ENCODE results near the gene RELT. TPM values are rescaled to one million over a fixed set of nuclear protein-coding genes. Genes with fewer than 3 reads are reported as not detected.
A peak's percentile ranks its signal among the peaks of the same experiment; 100 is the strongest.

RELT gene
- total RNA-seq, 2 experiments from 2014 or later, result 26.6 to 29.6 TPM

DNA sequence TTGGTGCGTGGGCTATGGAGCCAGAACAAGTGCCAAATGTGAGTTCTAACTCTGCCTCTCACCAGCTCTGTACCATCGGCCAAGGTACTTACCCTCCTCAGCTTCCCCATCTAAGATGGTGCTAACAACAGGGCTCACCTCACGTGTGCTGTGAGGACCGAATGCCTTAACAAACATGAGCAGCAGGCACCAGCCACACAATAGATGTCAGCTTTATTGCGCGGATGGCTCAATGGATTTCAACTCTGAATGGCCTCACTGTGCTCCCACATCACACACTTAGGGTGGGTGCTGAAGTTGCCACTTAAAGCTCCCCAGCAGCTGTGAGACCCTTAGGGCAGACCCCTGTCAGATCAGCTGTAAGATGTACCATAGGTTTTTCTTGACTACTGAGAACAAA, 24.1 kb downstream of the RELT start:
- POLR2A ChIA-PET, result interaction anchor here (0.9 kb wide), 1 partner anchor 248 kb away, joined by 3 read pairs; no protein-coding TSS in a partner anchor
- CTCF ChIA-PET, result interaction anchor here (0.6 to 9.9 kb wide), 7 partner anchors 13 to 260 kb away, joined by 3 to 133 read pairs (median 3); no protein-coding TSS in a partner anchor
- no peaks in the 10 kb centered on the region for H3K4me1 Mint-ChIP-seq (ENCODE audit: low read depth)
- H3K27me3 Mint-ChIP-seq, result no peaks in the 10 kb centered on the region
- intact Hi-C loops (cut with micrococcal nuclease), result no loop called here
- no peak overlapping the region for H3K27ac Mint-ChIP-seq
- DNase-seq, result no peak
- peaks cover 10% of the 10 kb centered on the region for H3K36me3 Mint-ChIP-seq (ENCODE audit: low read depth)
- ATAC-seq, result no peak
- no peak overlapping the region for H3K4me3 Mint-ChIP-seq
- TF ChIP-seq, protein P1, sequence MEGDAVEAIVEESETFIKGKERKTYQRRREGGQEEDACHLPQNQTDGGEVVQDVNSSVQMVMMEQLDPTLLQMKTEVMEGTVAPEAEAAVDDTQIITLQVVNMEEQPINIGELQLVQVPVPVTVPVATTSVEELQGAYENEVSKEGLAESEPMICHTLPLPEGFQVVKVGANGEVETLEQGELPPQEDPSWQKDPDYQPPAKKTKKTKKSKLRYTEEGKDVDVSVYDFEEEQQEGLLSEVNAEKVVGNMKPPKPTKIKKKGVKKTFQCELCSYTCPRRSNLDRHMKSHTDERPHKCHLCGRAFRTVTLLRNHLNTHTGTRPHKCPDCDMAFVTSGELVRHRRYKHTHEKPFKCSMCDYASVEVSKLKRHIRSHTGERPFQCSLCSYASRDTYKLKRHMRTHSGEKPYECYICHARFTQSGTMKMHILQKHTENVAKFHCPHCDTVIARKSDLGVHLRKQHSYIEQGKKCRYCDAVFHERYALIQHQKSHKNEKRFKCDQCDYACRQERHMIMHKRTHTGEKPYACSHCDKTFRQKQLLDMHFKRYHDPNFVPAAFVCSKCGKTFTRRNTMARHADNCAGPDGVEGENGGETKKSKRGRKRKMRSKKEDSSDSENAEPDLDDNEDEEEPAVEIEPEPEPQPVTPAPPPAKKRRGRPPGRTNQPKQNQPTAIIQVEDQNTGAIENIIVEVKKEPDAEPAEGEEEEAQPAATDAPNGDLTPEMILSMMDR (IDR thresholded peaks at IDR 0.05), result no peak
- H3K9me3 Mint-ChIP-seq, result no peaks in the 10 kb centered on the region

GRCh38 chr11:73401217-73401923, 25.2 kb downstream of the RELT start:
- Mint-ChIP-seq H3K4me1 (ENCODE audit: low read depth) (no peaks in the 10 kb centered on the region), H3K36me3 (ENCODE audit: low read depth) (peaks cover 9% of the 10 kb centered on the region), H3K27me3 (no peaks in the 10 kb centered on the region), H3K4me3 (no peak overlapping the region), H3K9me3 (no peaks in the 10 kb centered on the region), H3K27ac (no peak overlapping the region)
- TF ChIP-seq, protein P1 (IDR thresholded peaks at IDR 0.05), result no peak
- DNase-seq (no peak), ATAC-seq (no peak)
- intact Hi-C loops (cut with micrococcal nuclease), result no loop called here
- POLR2A ChIA-PET, result interaction anchor here (0.6 to 1.1 kb wide), 2 partner anchors 20 to 152 kb away, joined by 3 read pairs; no protein-coding TSS in a partner anchor
- CTCF ChIA-PET, result interaction anchor here (0.8 to 4.5 kb wide), 3 partner anchors 50 to 259 kb away, joined by 4 to 14 read pairs (median 5); no protein-coding TSS in a partner anchor

DNA sequence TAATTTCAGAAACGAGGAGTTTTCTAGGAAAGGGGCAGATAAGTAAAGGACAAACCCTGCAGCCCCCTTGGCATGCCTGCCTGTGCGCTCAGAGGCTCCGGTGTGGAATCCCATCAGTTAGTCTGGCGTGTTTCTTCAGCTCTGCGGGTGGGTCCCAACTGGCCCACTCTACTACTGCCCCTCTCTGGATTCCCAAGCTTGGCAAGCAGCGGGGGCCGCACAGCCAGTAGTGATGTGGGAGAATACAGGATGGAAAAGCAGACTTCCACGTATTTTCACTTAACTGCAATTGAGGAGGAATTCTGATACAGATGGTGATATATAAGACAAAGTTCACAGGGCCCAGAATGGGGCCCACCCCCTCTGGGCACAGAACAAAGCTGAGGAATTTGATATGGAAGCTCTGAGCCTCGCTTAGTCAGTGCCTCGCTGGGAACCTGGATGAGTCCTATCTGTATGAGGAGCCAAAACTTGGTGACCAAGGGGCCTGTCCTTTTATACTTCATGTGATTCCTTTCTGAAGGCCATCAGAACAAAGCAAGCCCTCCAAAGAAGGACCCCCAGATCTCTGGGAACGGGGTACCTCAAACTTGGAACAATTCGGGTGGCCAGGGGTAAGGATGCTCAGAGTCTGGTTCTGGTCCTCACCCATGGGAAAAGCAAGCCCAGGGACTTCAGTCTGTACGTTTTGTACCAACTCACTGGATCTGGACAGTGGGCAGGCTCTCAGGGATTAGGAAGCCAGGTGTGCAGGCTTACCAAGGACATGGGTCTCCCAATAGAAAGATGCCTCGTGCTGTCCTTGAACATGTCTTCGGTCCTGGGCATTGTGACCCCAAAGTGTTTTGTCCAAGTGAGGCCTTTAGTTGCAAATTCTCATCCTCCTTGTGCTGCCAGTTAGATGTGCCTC, 26.0 kb downstream of the RELT start:
- TF ChIP-seq, protein P1 (IDR thresholded peaks at IDR 0.05), result no peak
- Mint-ChIP-seq H3K27ac (no peak overlapping the region), H3K27me3 (no peaks in the 10 kb centered on the region), H3K4me3 (no peak overlapping the region), H3K36me3 (ENCODE audit: low read depth) (peaks cover 6% of the 10 kb centered on the region), H3K9me3 (no peaks in the 10 kb centered on the region), H3K4me1 (ENCODE audit: low read depth) (no peaks in the 10 kb centered on the region)
- ATAC-seq, result no peak
- POLR2A ChIA-PET, result interaction anchor here (0.6 to 1.1 kb wide), 2 partner anchors 21 to 131 kb away, joined by 3 read pairs; no protein-coding TSS in a partner anchor
- DNase-seq, result no peak
- intact Hi-C loops (cut with micrococcal nuclease), result no loop called here
- CTCF ChIA-PET, result interaction anchor here (1.0 to 4.5 kb wide), 7 partner anchors 13 to 260 kb away, joined by 3 to 14 read pairs (median 5); no protein-coding TSS in a partner anchor

DNA sequence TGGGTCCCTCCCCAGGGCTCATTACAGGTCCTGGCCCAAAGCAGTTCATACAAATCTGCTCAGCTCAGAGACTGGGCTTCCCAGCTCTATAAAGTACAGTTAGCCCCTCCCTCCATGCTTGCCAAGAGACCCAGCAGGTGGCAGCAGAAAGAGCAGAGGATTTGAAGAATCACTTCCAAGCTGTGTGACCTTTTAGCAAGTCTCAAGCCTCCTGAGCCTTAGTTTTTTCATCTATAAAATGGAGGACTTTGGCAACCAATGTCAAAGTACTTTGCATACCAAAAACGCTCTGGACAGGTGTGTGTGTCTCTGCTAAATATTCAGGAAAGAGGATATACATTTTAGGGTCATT, 26.6 kb downstream of the RELT start:
- ChIA-PET POLR2A (interaction anchor here (0.6 kb wide), 1 partner anchor 131 kb away, joined by 3 read pairs; no protein-coding TSS in a partner anchor), CTCF (interaction anchor here (1.1 to 4.5 kb wide), 6 partner anchors 12 to 260 kb away, joined by 3 to 14 read pairs (median 4); no protein-coding TSS in a partner anchor)
- DNase-seq (peak; percentile 37), ATAC-seq (peak; percentile 46)
- H3K27ac Mint-ChIP-seq, result no peak overlapping the region
- H3K9me3 Mint-ChIP-seq, result no peaks in the 10 kb centered on the region
- H3K4me3 Mint-ChIP-seq, result no peak overlapping the region
- peaks cover 5% of the 10 kb centered on the region for H3K36me3 Mint-ChIP-seq (ENCODE audit: low read depth)
- intact Hi-C loops (cut with micrococcal nuclease), result no loop called here
- TF ChIP-seq, protein P1 (IDR thresholded peaks at IDR 0.05), result no peak
- no peaks in the 10 kb centered on the region for H3K4me1 Mint-ChIP-seq (ENCODE audit: low read depth)
- H3K27me3 Mint-ChIP-seq, result no peaks in the 10 kb centered on the region

Measured in activated CD8-positive, alpha-beta T cell treated with anti-CD3 and anti-CD28 coated beads for 36 hours (primary cell).